GM12878 (cell line): ENCODE data around the gene DDR2. TPM values are rescaled to one million over a fixed set of nuclear protein-coding genes. Genes with fewer than 3 reads are reported as not detected.

Experiments used
- ATAC-seq: fragments of 200-7000 bp; cut with Tn5 transposase; 3 replicates; pipeline ENCODE4 v1.9.1; 2020; ENCODE audit warnings: mild to moderate bottlenecking, moderate library complexity
- BruUV-seq: library from RNA; stranded (reverse); fragments of 400-500 nt; replicated peaks from 2 replicates; lab custom pipeline; 2021; lab: Mats Ljungman, UMichigan
- CTCF ChIA-PET: fragments of 300-600 bp; sonication (Branson Sonifier 250); formaldehyde crosslinking; extraction: SDS; loops from one replicate; lab custom pipeline; 2021; ENCODE audit warnings: inconsistent platforms; lab: Yijun Ruan, JAX
- POLR2A ChIA-PET: fragments of 350-600 bp; formaldehyde crosslinking; extraction: SDS; loops from one replicate; lab custom pipeline; 2021; ENCODE audit warnings: inconsistent platforms; lab: Charles Lee
- RAD21 ChIA-PET: fragments of 300-600 bp; sonication (Branson Sonifier 250); formaldehyde crosslinking; loops from one replicate; lab custom pipeline; 2023; ENCODE audit warnings: antibody characterized with exemption; ENCODE audit not compliant: unreplicated experiment; lab: Charles Lee
- SMC1A ChIA-PET: fragments of 300-600 bp; sonication (Branson Sonifier 250); formaldehyde crosslinking; loops from one replicate; lab custom pipeline; 2023; ENCODE audit not compliant: unreplicated experiment, uncharacterized antibody; lab: Charles Lee
- DNase-seq: peaks from one replicate; pipeline ENCODE4 v3.0.0-alpha.2; 2011; ENCODE audit warnings: low read depth, low spot score
- FAIRE-seq: peaks from 3 replicates; lab custom pipeline; 2011; peaks lifted over from hg19 to GRCh38; lab: Jason Lieb, UNC
- H2AFZ ChIP-seq: 2 replicates; pipeline ENCODE4 v1.6.0; 2011; ENCODE audit warnings: low read depth, low read length, control low read depth; ENCODE audit not compliant: control insufficient read depth
- H3K27ac ChIP-seq: 2 replicates; pipeline ENCODE4 v1.5.1; 2011; ENCODE audit warnings: control low read depth; ENCODE audit not compliant: control insufficient read depth, insufficient read depth
- H3K27me3 ChIP-seq, 2 experiments: replicated peaks in 1 of 2; 2 replicates each; pipeline versions ENCODE4 v1.6.0 to v1.6.1; 2011; ENCODE audit warnings: low read length in 1 of 2; ENCODE audit not compliant: control insufficient read depth in 2 of 2, insufficient read depth in 2 of 2
- H3K36me3 ChIP-seq, 2 experiments: 2 replicates each; pipeline ENCODE4 v1.5.1; 2011; ENCODE audit warnings: low read length in 1 of 2; ENCODE audit not compliant: control insufficient read depth in 2 of 2, insufficient read depth in 2 of 2
- H3K4me1 ChIP-seq: 2 replicates; pipeline ENCODE4 v1.6.1; 2011; ENCODE audit warnings: mild to moderate bottlenecking, low read length, moderate library complexity, mixed read lengths; ENCODE audit not compliant: control insufficient read depth, insufficient read depth
- H3K4me2 ChIP-seq: 2 replicates; pipeline ENCODE4 v1.6.0; 2011; ENCODE audit warnings: control low read depth; ENCODE audit not compliant: control insufficient read depth, insufficient read depth
- H3K4me3 ChIP-seq: fragments of 200-600 bp; sonication (generic); 2 replicates; pipeline ENCODE4 v1.5.1; 2016
- H3K79me2 ChIP-seq: 2 replicates; pipeline ENCODE4 v1.6.0; 2011; ENCODE audit warnings: low read length; ENCODE audit not compliant: control insufficient read depth, insufficient read depth
- H3K9ac ChIP-seq: 2 replicates; pipeline ENCODE4 v1.8.0; 2011; ENCODE audit warnings: low read length, control low read depth, mixed read lengths; ENCODE audit not compliant: control insufficient read depth, insufficient read depth
- H3K9me3 ChIP-seq: replicated peaks from 3 replicates; pipeline ENCODE4 v1.5.1; 2011; ENCODE audit warnings: mild to moderate bottlenecking, low read length; ENCODE audit not compliant: control insufficient read depth, insufficient read depth
- H4K20me1 ChIP-seq: 2 replicates; pipeline ENCODE4 v1.6.0; 2011; ENCODE audit not compliant: control insufficient read depth, insufficient read depth
- CHD1 ChIP-seq: IDR thresholded peaks from 2 replicates; pipeline ENCODE4 v1.6.1; 2012; ENCODE audit warnings: low read depth, low read length, improper control_type of control experiment
- CHD4 ChIP-seq: fragments of 200-600 bp; sonication (generic); IDR thresholded peaks from 2 replicates; pipeline ENCODE4 v1.6.1; 2016; ENCODE audit warnings: mild to moderate bottlenecking
- EZH2 ChIP-seq: IDR thresholded peaks from 2 replicates; pipeline ENCODE4 v1.6.1; 2012; ENCODE audit warnings: low read depth, mild to moderate bottlenecking, control low read depth, inconsistent platforms, low read length, borderline replicate concordance; ENCODE audit not compliant: control insufficient read depth
- FOXK2 ChIP-seq: fragments of 450-650 bp; IDR thresholded peaks from 2 replicates; pipeline ENCODE4 v1.6.1; 2017; ENCODE audit warnings: mild to moderate bottlenecking, moderate library complexity
- IRF4 ChIP-seq: IDR thresholded peaks from 2 replicates; pipeline ENCODE4 v1.6.1; 2011; ENCODE audit warnings: low read depth, low read length
- JUND ChIP-seq: IDR thresholded peaks from 2 replicates; pipeline ENCODE4 v1.6.1; 2012; ENCODE audit warnings: low read depth, mild to moderate bottlenecking, low read length, improper control_type of control experiment, moderate library complexity
- MYC ChIP-seq: IDR thresholded peaks from 2 replicates; pipeline ENCODE4 v1.6.1; 2011; ENCODE audit warnings: mild to moderate bottlenecking, low read length, moderate library complexity, inconsistent platforms; ENCODE audit not compliant: insufficient read depth, insufficient replicate concordance, insufficient read length, severe bottlenecking
- NFXL1 ChIP-seq: fragments of 450-650 bp; IDR thresholded peaks from 2 replicates; pipeline ENCODE4 v1.6.1; 2017; ENCODE audit warnings: antibody characterized with exemption, mild to moderate bottlenecking, borderline replicate concordance
- NR2C1 ChIP-seq: fragments of 450-650 bp; IDR thresholded peaks from 2 replicates; pipeline ENCODE4 v1.6.1; 2017; ENCODE audit warnings: antibody characterized with exemption, mild to moderate bottlenecking, moderate library complexity
- NR2F1 ChIP-seq: fragments of 450-650 bp; conservative IDR thresholded peaks from 2 replicates; pipeline ENCODE4 v1.6.1; 2017; ENCODE audit warnings: mild to moderate bottlenecking
- PAX8 ChIP-seq: fragments of 450-650 bp; IDR thresholded peaks from 2 replicates; pipeline ENCODE4 v1.6.1; 2017; ENCODE audit warnings: mild to moderate bottlenecking, moderate library complexity
- RELA ChIP-seq: fragments of 450-650 bp; IDR thresholded peaks from 2 replicates; pipeline ENCODE4 v1.8.0; 2014; ENCODE audit warnings: borderline replicate concordance; ENCODE audit not compliant: partially characterized antibody
- TARDBP ChIP-seq: IDR thresholded peaks from 2 replicates; pipeline ENCODE4 v1.6.1; 2016; ENCODE audit warnings: borderline replicate concordance
- ZSCAN29 ChIP-seq: fragments of 450-650 bp; IDR thresholded peaks from 2 replicates; pipeline ENCODE4 v1.6.1; 2017; ENCODE audit warnings: mild to moderate bottlenecking, moderate library complexity
- WGBS: methylation state at CpG from one replicate; pipeline ENCODE4 v1.1.6; 2016; ENCODE audit warnings: low lambda C conversion rate; ENCODE audit not compliant: insufficient replicate concordance, insufficient coverage; ENCODE audit errors: missing lambda C conversion rate; 5-methylcytosine and 5-hydroxymethylcytosine counted together
- in situ Hi-C: fragments of 300-500 bp; cut with MboI; formaldehyde crosslinking; loops from 9 replicates; pipeline ENCODE4 v1.14.3; 2018; ENCODE audit warnings: mixed read lengths
- intact Hi-C: fragments of 100-400 bp; cut with micrococcal nuclease; formaldehyde crosslinking; loops from one replicate; pipeline ENCODE4 v1.14.2; 2022; ENCODE audit not compliant: unreplicated experiment
- polyA plus RNA-seq, 11 experiments: library from polyadenylated mRNA; depleted of rRNA in 4 of 11; unstranded in 6 of 11; stranded (reverse) in 5 of 11; fragments of >200 nt; fragmentation: Nextera tagmentation in 4 of 11; fragmentation: Illumina TruSeq in 1 of 11; extraction: Ambion mirVana in 4 of 11; extraction: Trizol in 1 of 11; gene quantifications; 1 replicate in 1 of 11; 2 replicates in 10 of 11; pipeline versions ENCODE4 v1.2.1 to v1.2.3, GENCODE V29; 2011 to 2016; ENCODE audit warnings: inconsistent platforms in 2 of 11, missing spikeins in 2 of 11, low read depth in 1 of 11
- total RNA-seq, 4 experiments: library from RNA; depleted of rRNA in 3 of 4; stranded (reverse); fragments of >200 nt in 3 of 4; fragmentation: Illumina TruSeq in 1 of 4; extraction: Trizol in 1 of 4; gene quantifications; 2 replicates each; pipeline versions ENCODE4 v1.2.1 to v1.2.3, GENCODE V29; 2013 to 2021
- TF ChIP-seq, protein P1 (sequence below): fragments of 450-650 bp; IDR thresholded peaks from 2 replicates; pipeline ENCODE4 v1.6.1; 2016; ENCODE audit warnings: mild to moderate bottlenecking, moderate library complexity, borderline replicate concordance
- TF ChIP-seq, protein P2 (sequence below): fragments of 450-650 bp; formaldehyde crosslinking; IDR thresholded peaks from 2 replicates; pipeline ENCODE4 v1.4.0; 2022; ENCODE audit warnings: mild to moderate bottlenecking, moderate library complexity
- TF ChIP-seq, protein P3 (sequence below): fragments of 150-350 bp; IDR thresholded peaks from 2 replicates; pipeline ENCODE4 v1.6.1; 2014; ENCODE audit warnings: mild to moderate bottlenecking, low read depth, low read length

DDR2 gene
- total and polyA plus RNA-seq, 10 of the 15 experiments (the other 5 are each of a cell fraction or from before 2014, with no cell fraction given): 1.9 to 8.8 (median 5.5) TPM

DNA sequence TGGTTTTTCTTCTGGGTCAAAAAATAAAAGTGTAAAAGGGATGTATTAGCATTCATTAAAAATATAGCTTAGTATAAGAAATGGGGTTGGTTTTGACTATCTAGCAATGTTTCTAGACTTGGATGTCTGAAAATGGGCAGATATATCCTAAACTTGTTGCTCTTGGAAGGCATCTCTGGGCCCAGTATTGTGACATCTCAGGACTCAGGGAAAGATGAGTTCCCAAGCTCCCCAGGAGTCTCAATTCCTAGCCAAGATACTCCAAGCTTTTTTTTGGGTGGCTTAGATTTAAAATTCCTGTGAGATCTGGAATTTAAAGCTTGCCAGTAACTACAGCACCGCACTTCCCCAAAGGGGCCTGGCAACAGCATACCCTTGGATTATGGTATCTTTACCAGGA is 146.8 kb downstream of the DDR2 start:
- ATAC-seq: no peak
- H3K27ac ChIP-seq: no peak overlapping the region
- no peaks in the 10 kb centered on the region for H3K4me1 ChIP-seq
- no peaks in the 10 kb centered on the region for H3K79me2 ChIP-seq
- no peaks in the 10 kb centered on the region for H3K36me3 ChIP-seq
- no peak overlapping the region for H3K9ac ChIP-seq
- in situ Hi-C loops (no loop called here), intact Hi-C loops (no loop called here)
- H3K4me2 ChIP-seq: no peak overlapping the region
- POLR2A ChIA-PET: interaction anchor here (0.9 kb wide), 1 partner anchor 117 kb away, joined by 3 read pairs; no protein-coding TSS in a partner anchor
- TF ChIP-seq TARDBP (no peak), CHD1 (no peak), CHD4 (no peak), JUND (no peak), PAX8 (no peak), FOXK2 (no peak), NR2F1 (no peak), NR2C1 (no peak), NFXL1 (no peak), IRF4 (no peak), EZH2 (no peak), ZSCAN29 (no peak), RELA (no peak), MYC (no peak)
- TF ChIP-seq, protein P1, sequence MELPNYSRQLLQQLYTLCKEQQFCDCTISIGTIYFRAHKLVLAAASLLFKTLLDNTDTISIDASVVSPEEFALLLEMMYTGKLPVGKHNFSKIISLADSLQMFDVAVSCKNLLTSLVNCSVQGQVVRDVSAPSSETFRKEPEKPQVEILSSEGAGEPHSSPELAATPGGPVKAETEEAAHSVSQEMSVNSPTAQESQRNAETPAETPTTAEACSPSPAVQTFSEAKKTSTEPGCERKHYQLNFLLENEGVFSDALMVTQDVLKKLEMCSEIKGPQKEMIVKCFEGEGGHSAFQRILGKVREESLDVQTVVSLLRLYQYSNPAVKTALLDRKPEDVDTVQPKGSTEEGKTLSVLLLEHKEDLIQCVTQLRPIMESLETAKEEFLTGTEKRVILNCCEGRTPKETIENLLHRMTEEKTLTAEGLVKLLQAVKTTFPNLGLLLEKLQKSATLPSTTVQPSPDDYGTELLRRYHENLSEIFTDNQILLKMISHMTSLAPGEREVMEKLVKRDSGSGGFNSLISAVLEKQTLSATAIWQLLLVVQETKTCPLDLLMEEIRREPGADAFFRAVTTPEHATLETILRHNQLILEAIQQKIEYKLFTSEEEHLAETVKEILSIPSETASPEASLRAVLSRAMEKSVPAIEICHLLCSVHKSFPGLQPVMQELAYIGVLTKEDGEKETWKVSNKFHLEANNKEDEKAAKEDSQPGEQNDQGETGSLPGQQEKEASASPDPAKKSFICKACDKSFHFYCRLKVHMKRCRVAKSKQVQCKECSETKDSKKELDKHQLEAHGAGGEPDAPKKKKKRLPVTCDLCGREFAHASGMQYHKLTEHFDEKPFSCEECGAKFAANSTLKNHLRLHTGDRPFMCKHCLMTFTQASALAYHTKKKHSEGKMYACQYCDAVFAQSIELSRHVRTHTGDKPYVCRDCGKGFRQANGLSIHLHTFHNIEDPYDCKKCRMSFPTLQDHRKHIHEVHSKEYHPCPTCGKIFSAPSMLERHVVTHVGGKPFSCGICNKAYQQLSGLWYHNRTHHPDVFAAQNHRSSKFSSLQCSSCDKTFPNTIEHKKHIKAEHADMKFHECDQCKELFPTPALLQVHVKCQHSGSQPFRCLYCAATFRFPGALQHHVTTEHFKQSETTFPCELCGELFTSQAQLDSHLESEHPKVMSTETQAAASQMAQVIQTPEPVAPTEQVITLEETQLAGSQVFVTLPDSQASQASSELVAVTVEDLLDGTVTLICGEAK: no peak
- TF ChIP-seq, protein P2, sequence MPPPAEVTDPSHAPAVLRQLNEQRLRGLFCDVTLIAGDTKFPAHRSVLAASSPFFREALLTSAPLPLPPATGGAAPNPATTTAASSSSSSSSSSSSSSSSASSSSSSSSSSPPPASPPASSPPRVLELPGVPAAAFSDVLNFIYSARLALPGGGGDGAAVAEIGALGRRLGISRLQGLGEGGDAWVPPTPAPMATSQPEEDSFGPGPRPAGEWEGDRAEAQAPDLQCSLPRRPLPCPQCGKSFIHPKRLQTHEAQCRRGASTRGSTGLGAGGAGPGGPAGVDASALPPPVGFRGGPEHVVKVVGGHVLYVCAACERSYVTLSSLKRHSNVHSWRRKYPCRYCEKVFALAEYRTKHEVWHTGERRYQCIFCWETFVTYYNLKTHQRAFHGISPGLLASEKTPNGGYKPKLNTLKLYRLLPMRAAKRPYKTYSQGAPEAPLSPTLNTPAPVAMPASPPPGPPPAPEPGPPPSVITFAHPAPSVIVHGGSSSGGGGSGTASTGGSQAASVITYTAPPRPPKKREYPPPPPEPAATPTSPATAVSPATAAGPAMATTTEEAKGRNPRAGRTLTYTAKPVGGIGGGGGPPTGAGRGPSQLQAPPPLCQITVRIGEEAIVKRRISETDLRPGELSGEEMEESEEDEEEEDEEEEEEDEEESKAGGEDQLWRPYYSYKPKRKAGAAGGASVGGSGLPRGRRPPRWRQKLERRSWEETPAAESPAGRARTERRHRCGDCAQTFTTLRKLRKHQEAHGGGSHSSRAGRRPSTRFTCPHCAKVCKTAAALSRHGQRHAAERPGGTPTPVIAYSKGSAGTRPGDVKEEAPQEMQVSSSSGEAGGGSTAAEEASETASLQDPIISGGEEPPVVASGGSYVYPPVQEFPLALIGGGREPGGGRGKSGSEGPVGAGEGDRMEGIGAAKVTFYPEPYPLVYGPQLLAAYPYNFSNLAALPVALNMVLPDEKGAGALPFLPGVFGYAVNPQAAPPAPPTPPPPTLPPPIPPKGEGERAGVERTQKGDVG (CRISPR knock-in tag): no peak
- TF ChIP-seq, protein P3, sequence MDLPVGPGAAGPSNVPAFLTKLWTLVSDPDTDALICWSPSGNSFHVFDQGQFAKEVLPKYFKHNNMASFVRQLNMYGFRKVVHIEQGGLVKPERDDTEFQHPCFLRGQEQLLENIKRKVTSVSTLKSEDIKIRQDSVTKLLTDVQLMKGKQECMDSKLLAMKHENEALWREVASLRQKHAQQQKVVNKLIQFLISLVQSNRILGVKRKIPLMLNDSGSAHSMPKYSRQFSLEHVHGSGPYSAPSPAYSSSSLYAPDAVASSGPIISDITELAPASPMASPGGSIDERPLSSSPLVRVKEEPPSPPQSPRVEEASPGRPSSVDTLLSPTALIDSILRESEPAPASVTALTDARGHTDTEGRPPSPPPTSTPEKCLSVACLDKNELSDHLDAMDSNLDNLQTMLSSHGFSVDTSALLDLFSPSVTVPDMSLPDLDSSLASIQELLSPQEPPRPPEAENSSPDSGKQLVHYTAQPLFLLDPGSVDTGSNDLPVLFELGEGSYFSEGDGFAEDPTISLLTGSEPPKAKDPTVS: no peak
- RAD21 ChIA-PET: interaction anchor here (0.7 kb wide), 2 partner anchors 147 to 156 kb away, joined by 3 to 5 read pairs; no protein-coding TSS in a partner anchor
- H3K4me3 ChIP-seq: no peak overlapping the region
- H3K27me3 ChIP-seq: no peaks in the 10 kb centered on the region
- CTCF ChIA-PET: interaction anchor here (0.9 to 1.0 kb wide), 2 partner anchors 21 to 75 kb away, joined by 3 read pairs; no protein-coding TSS in a partner anchor
- SMC1A ChIA-PET: no interaction called here
- H3K9me3 ChIP-seq: no peaks in the 10 kb centered on the region
- no peak overlapping the region for H2AFZ ChIP-seq
- no peak for DNase-seq
- 100% methylated on average over 1 of the region's 1 CpG for WGBS
- FAIRE-seq: no peak
- BruUV-seq: no TSS peak
- H4K20me1 ChIP-seq: no peaks in the 10 kb centered on the region
